ENCODE measurements around the gene COX15. TPM values are rescaled to one million over a fixed set of nuclear protein-coding genes. Genes with fewer than 3 reads are reported as not detected.

Gene COX15
- total RNA-seq, result 10 to 100 TPM; 26.9 to 34.1 (median 31.9) TPM

DNA sequence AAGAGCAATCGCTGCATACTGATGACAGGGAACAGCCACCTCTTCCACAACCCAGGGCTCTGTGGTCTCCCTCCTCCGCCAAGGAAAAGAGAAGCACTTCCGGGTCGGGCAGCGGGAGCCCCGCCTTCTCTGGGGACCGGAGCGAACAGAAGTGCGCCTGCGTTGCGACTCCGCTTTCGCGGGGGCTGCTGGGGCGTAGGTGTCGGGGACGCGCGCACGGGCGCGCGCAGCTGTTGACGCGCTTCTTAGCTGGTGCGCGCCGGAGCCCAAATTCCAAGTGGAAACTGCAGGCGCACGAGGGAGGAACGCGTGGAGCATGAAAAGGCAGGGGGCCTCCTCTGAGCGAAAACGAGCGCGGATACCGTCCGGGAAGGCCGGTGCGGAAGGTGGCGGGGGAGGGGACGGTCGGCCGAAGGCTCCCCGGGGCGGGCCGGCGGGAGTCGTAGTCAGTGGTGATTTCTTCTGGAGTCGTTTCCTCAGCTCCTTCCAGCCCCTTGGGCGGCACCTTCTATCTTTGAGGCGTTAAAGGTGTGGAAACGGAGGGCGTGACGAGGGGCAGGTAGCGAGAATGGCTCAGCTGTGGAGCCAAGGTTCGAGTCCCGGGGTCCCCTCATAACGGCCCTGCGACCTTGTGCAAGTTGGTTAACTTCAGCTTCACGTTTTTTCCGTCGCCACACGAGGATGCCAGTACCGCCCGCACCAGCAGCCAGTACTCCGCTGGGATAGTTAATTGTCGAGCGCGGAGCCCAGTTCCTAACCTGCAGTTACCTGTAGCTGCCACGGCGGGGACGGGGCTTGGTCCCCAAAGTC is at the start of gene COX15, which contains the start of gene CUTC:
Gene COX15, minus strand, starts transcription at position 95 of the 810 bp plus-strand sequence. Its CDS starts 78 bp downstream, at position 17.
Gene CUTC, plus strand, starts transcription at position 202 of the 810 bp plus-strand sequence. Its CDS starts 115 bp downstream, at position 317.
- TF ChIP-seq, protein P1, sequence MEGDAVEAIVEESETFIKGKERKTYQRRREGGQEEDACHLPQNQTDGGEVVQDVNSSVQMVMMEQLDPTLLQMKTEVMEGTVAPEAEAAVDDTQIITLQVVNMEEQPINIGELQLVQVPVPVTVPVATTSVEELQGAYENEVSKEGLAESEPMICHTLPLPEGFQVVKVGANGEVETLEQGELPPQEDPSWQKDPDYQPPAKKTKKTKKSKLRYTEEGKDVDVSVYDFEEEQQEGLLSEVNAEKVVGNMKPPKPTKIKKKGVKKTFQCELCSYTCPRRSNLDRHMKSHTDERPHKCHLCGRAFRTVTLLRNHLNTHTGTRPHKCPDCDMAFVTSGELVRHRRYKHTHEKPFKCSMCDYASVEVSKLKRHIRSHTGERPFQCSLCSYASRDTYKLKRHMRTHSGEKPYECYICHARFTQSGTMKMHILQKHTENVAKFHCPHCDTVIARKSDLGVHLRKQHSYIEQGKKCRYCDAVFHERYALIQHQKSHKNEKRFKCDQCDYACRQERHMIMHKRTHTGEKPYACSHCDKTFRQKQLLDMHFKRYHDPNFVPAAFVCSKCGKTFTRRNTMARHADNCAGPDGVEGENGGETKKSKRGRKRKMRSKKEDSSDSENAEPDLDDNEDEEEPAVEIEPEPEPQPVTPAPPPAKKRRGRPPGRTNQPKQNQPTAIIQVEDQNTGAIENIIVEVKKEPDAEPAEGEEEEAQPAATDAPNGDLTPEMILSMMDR (IDR thresholded peaks at IDR 0.05; ENCODE audit: low read depth), result no peak

DNA sequence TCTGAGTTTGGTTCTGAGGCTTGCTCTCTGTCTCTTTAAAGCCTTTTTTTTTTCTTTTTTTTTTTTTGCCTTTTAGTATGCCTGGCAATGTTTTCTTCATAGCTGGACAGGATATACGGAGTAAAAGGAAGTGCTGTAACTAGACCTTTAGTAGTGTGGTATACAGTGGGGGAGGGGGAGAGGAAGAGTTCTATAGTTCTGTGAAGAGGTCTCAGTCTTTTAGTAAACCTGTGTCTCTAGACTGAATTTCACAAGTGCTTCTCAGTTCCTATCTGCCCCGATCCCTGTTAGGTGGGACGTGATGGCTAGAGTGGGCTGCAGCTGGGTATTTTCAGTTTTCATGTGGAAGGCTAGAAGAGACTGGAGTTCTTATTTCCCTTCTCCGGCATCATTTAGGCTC is 47.4 kb upstream of the COX15 start:
- TF ChIP-seq, protein P1 (IDR thresholded peaks at IDR 0.05; ENCODE audit: low read depth), result no peak

DNA sequence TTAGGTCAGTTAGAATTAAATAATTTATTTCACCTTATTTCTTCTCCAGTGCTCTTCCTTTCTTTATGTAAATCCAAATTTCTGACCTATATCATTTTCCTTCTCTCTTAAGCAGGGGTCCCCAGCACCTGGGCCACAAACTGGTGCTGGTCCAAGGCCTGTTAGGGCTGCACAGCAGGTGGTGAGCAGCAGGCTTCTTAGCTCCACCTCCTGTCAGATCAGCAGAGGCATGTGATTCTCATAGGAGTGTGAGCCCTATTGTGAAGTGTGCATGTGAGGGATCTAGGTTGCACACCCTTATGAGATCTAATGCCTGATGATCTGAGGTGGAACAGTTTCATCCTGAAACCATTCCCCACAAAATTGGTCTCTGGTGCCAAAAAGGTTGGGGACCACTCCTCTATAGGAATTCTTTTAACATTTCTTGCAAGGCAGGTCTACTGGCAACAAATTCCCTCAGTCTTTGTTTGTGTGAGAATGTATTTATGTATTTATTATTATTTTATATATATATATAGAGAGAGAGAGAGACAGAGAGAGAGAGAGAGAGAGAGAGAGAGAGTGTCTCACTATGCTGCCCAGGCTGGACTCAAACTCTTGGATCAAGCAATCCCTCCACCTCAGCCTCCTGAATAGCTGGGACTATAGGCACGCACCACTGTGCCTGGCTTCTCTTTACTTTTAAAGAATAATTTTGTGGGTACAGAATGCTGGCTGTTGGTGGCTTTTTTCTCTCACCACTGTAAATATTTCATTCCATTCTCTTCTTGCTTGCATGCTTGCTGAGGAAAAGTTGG is 46.2 kb upstream of the COX15 start:
- TF ChIP-seq, protein P1 (IDR thresholded peaks at IDR 0.05; ENCODE audit: low read depth), result no peak

DNA sequence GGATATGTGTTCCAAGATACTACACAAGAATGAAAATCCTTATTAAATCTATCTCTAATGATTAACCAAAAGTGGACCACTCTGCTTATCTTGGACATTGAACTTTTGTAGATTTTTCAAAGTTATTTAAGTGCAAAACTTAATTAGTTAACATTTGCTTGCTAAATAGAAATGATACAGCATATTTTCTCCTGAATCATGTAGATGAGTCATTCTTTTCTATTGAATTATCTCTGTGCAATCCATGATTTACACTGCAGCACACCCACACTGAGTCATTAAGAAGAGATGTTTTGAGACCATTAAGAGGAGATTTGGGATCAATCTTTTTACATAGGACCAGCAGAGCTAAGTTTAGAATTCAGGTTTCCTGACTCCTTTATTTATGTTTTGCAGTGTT is 43.9 kb upstream of the COX15 start:
- TF ChIP-seq, protein P1 (IDR thresholded peaks at IDR 0.05; ENCODE audit: low read depth), result no peak

DNA sequence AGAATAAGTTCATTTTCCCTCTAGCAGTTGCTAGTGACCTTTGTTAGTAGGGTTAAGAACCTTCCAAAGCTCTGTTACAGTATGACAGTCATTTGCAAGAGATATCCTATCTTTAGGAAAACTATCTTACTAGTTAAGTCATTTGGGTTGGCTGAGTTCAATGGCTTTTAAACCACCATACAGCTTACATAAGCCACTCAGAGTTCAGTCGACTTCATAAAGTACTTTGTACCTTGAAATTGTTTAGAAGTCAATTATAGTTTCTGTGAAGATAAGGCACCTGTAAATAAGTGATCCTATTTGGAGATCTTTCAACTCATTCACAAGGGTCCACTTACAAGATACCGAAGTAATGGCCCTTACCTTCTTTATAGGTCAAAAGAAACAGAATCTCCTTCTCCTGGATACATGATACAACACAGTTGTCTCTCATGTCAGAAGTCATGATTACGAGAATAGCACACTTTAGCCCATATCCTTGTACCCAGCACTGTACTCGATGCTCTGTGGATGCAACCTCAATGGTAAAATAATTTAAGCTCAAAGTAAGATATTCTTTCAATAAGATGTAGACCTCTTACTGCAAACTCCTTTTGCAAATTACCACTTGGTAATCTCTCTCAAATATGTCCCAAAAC is 38.6 kb upstream of the COX15 start:
- TF ChIP-seq, protein P1 (IDR thresholded peaks at IDR 0.05; ENCODE audit: low read depth), result no peak

DNA sequence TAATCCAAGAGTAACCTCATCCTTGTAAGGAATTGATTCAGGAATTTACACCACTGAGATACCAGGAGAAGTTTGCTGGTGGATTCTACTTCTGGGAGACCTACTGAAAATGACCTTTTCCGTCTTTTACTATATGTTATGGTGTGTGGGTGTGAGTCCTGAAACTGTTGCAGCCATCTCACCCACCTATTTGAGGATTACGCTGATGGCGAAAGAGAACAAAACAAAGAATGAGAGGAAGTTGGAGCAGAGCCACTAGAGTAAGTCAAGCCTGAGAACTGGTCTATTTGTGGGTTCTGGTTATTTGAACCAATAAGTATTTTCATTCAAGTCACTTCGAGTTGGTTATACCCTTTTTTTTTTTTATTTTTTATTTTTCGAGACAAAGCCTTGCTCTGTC is 37.8 kb upstream of the COX15 start:
- TF ChIP-seq, protein P1 (IDR thresholded peaks at IDR 0.05; ENCODE audit: low read depth), result no peak

Data from subcutaneous adipose tissue (tissue), 4 donors.